Iris pigment epithelial cell (primary cell): ENCODE measurements around the gene AMPH.

ENCODE experiments used
- DNase-seq: peaks from one replicate; pipeline ENCODE4 v3.0.0-alpha.2; 2011; ENCODE audit warnings: low read depth

The AMPH gene

GRCh38 chr7:38630720-38631673 is at the start of gene AMPH:
Gene AMPH (minus strand): TSS chr7:38631373. CDS start chr7:38631351, 22 bp downstream.
- DNase-seq = peak; percentile 28

- DNase-seq = peak; percentile 52
These were observed 48.2 kb upstream of the AMPH start for GRCh38 chr7:38679419-38679818.

DNA sequence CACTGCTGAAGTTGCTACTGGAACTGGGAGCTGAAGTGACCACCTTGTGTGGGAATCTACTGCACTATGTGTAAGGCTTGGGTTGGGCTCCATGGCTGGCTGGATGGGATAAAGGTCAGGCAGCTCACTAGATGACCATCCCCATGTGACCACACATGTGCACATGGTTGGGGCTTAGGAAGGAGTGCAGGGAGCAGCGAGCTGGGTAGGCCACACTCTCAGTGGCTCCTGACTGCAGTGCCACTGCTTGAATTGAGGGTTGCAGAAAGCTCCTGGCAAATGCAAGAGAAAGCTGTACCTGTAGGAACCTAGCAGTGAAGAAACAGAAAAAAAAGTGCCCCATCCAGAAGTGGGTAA is 47.5 kb upstream of the AMPH start:
- no peak for DNase-seq

- DNase-seq = no peak
These were observed 47.0 kb upstream of the AMPH start for GRCh38 chr7:38677981-38678697.

- DNase-seq = no peak
These were observed 44.4 kb upstream of the AMPH start for GRCh38 chr7:38675494-38676106.

DNA sequence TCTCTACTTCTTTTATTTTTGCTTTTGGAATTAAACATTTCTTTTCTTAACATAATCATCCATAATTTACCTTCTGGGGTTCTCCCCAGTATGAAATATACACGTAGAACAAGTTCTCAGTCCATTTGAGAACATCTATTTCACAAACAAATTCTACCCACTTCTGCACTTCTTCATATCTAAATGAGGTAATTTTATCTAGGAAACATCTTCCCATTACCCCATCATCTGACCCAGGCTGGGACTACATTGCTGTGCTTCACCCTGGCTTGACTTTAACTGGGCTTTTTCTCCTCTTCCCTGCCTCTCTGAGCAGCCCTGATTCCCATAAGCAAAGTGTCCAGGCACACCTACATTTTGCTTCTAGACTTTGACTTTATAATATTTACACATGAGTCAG is 43.3 kb upstream of the AMPH start:
- DNase-seq = no peak

DNA sequence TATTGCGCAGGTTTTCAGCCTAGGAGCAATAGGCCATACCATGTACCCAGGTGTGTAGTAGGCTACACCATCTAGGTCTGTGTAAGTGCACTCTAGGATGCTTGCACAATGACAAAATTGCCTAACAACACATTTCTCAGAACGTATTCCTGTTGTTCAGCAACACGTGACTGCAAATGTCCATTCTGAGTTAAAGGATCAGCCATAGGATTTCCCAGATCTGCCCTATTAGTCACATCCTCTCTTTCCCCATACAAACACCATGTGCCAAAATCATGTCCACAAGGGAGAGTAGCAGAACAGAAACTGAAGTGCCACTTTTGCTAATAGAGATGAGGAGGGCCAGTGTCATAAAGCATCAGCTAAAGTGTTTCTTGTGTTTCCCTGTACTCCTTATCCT is 42.6 kb upstream of the AMPH start:
- DNase-seq = peak; percentile 95

DNA sequence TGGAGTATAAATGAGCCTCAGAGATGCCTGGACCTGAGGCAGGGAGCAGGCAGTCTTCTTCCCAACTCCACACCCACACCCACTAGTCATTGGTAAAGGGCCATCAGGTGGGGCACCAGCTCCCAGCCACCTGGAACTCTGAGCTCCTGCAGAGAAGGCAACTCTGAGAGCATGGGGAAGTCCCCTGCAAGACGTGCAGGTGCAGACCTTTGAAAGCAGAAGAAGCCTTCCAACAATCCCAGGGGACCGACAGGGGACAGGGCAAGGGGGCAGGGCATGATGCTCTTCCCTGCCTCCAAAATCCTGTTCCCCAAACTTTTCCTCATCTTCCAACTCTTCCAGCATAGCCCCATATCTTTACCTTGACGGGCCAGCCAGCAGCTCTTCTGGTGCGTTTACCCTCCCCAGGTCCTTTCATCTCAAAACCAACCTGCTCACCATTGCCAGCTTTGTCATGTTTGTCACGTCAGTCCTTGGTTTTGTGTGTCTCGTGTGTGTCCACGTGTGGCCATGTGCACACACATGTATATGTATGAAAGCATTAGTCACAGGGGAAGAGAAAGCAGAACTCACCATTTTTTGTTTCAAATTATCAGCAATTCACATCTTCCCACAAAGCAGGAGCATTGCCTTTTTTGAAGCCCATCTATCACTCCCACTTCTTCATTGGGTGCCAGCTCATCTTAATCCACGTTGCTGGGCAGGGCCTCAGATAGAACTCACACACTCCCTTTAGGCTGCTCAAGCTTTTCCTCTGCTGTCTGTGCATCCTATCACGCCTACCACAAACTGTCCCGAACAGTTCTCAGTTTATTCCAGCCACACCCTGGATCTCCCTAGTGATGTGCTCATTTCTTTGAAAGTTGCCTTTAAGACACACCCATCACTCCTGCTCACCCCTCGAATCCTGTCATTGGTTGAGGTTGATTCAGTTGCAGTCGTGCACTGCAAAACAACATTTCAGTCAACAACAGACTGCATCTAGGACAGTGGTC is 41.0 kb upstream of the AMPH start:
- DNase-seq = no peak

GRCh38 chr7:38669965-38670520 is 38.9 kb upstream of the AMPH start:
- no peak for DNase-seq

GRCh38 chr7:38664972-38665371 is 33.8 kb upstream of the AMPH start:
- DNase-seq = no peak

- DNase-seq = peak; percentile 55
These were observed 29.4 kb upstream of the AMPH start for GRCh38 chr7:38660427-38661099.

DNA sequence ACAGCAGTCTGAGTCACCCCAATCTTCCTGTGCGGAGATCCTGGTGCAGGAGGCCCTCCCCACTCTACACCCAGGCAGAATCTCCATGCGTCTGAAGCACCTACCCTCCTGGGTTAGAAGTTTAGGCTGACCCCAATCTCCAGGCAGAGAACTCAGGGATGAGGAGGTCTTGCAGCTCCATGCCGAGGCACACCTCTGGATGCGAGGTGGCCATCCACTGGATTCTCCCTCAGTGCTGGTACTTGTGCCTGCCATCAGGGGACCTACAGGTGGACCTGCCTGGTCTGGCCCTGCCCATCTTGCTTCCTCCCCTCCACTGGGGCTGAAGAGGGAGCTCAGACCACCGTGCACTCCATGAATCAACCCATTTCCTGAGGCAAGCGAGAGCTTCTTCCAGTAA is 28.8 kb upstream of the AMPH start:
- DNase-seq = no peak

DNA sequence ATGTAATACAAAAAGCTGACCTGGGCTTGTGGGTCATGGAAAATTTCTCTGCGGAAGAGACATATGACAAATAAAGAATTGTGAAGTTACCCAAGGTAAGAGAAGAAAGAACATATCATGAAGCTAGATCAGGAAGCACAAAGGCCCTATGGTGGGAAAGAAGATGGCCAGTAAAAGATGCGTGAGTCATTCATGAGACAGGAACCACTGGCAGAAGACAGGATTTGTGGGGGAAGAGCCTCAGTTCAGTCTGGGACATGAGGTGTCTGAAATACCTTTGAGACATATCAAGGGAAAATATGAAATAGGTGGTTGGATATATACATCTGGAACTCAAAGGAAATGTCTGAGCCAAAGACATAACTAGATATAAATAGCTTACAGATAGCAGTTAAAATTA is 27.7 kb upstream of the AMPH start:
- DNase-seq = no peak

DNA sequence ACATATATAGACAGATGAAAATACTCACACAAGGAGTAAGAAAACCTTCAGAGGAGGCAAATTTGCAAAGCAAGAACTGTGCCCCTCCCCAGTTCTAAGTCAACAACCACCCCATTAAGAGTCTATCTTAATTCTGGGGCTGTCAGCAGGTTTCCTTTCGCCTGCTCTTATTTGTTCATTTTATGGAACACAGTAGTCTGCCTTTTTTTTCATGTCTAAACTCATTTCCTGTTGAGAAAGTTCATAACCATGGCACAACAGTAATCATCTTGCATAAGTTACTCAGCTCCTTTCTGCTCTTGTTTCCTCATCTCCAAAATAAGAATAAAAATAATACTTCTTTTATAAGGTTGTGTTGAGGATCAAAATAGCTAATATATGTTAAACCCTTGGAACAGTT is 25.8 kb upstream of the AMPH start:
- peak; percentile 43 for DNase-seq

- no peak for DNase-seq
These were observed 24.9 kb upstream of the AMPH start for GRCh38 chr7:38655833-38656774.

DNA sequence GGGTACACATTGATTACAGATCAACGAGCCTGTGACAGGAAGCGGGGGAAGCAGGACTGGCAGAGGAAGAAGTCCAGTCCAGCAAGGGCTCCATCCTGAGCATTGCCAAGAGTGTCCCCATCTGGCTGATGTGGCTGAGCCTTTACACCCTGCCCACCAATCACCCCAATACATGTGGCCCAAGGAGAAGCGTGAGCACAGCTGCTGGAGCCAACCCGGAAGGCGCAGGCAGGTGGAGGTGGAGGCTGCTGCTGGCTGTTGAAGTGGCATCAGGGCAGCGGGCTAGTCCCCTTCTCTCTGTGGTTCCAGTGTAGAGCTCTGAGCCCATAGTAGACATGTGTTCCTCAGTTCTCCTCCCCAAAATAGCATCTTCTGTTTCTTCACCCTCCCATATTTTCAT is 6.8 kb upstream of the AMPH start:
- DNase-seq = no peak

DNA sequence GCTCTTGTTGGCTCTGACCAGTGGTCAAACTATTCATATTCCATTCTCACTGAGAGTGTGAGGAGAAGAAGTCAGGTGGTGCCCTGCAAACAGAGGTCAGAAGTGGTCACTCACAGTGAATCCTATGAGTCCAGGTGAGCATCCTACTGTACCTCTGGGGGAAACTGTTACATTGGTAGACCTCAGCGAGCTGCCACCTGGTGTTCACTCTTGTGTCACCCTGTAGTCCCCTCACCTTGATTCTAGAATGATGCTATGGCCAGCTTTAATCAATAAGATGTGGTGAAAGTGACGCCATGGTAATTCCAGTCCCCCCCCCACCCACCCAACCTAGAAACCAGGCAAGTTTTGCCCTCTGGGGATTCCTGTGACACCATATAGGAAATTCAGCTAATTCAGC is 1.2 kb upstream of the AMPH start:
- no peak for DNase-seq

DNA sequence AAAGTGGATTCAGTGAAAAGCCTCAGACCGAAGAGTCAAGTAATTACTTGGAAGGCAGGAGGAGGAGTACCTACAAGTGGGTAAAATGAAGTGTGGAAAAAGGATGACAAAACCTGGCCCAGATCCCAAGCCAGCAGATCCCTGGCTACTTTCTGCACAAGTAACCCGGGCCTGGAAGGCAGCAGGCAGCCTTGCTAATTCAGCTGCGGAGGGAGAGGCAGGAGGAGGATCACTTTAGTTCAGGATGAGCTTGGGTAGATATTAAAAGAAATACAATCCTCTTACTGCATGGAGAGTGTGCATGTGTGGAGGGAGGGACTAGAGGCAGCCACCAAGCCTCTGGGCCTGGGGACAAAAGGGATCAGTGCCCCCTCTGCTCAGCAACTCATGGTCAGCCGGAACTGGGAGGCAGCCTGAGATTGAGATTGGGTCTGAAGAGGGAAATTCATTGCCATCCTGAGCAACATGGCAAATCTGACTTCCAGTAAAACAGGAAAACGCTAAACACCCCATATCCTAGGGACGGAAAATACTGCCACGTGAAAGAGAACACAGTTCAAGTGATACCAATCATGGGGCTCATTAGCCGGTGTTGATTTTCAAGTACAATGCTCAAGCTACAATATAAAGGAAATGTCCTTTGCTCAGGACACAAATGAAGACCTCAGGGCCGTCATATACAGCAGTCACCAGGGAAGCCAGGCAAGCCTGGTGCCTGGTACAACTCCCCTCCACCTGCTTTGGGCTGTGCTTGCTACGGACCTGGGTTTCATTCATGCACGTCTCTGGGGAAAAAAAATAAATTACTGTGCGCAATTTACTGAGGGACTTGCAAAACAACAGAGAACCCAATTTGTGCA is 1.3 kb downstream of the AMPH start:
- no peak for DNase-seq
